Measurements from ENCODE around the gene OR51I2.

Gene OR51I2

GRCh38 chr11:5443835-5444393, 5.2 kb upstream of the OR51I2 start:
- H3K9me2 ChIP-seq (replicated peaks; ENCODE audit: control insufficient read depth, low read length), result no peaks in the 10 kb centered on the region

GRCh38 chr11:5449432-5449831, 309 bp downstream of the OR51I2 start:
- no peak overlapping the region for H3K27ac ChIP-seq (ENCODE audit: low read depth, low read length)
- no peaks in the 10 kb centered on the region for H3K36me3 ChIP-seq (ENCODE audit: control insufficient read depth, low read length)
- H4K20me1 ChIP-seq (ENCODE audit: control insufficient read depth, insufficient read depth, low read depth, low read length), result no peaks in the 10 kb centered on the region
- no peaks in the 10 kb centered on the region for H3K79me2 ChIP-seq (ENCODE audit: control insufficient read depth, low read length)
- H3F3A ChIP-seq (ENCODE audit: control insufficient read depth, insufficient read depth), result no peaks in the 10 kb centered on the region
- H3K4me2 ChIP-seq (ENCODE audit: low read length), result no peak overlapping the region
- no peak overlapping the region for H3K4me3 ChIP-seq (ENCODE audit: low read length)
- H3K4me1 ChIP-seq (ENCODE audit: control insufficient read depth, low read length), result no peaks in the 10 kb centered on the region
- H3K9me2 ChIP-seq (replicated peaks; ENCODE audit: control insufficient read depth, low read length), result no peaks in the 10 kb centered on the region
- no peaks in the 10 kb centered on the region for H3K27me3 ChIP-seq (ENCODE audit: control insufficient read depth, low read length)
- no peak for TF ChIP-seq CTCF (IDR thresholded peaks at IDR 0.05; ENCODE audit: low read depth, low read length, poor library complexity, severe bottlenecking)
- no peak for TF ChIP-seq EZH2phosphoT487 (IDR thresholded peaks at IDR 0.05; ENCODE audit: borderline replicate concordance, low read length)
- H3K9me3 ChIP-seq (ENCODE audit: control insufficient read depth, insufficient read depth, low read length), result no peaks in the 10 kb centered on the region

More at GRCh38 chr11:5443835-5444393, 5.2 kb upstream of the OR51I2 start:
- TF ChIP-seq CTCF (IDR thresholded peaks at IDR 0.05; ENCODE audit: low read depth, low read length, poor library complexity, severe bottlenecking), result no peak
- no peak for TF ChIP-seq EZH2phosphoT487 (IDR thresholded peaks at IDR 0.05; ENCODE audit: borderline replicate concordance, low read length)
- no peaks in the 10 kb centered on the region for H3K9me3 ChIP-seq (ENCODE audit: control insufficient read depth, insufficient read depth, low read length)
- H3K4me3 ChIP-seq (ENCODE audit: low read length), result no peak overlapping the region
- H3F3A ChIP-seq (ENCODE audit: control insufficient read depth, insufficient read depth), result no peaks in the 10 kb centered on the region
- no peak overlapping the region for H3K4me2 ChIP-seq (ENCODE audit: low read length)
- no peaks in the 10 kb centered on the region for H4K20me1 ChIP-seq (ENCODE audit: control insufficient read depth, insufficient read depth, low read depth, low read length)
- no peak overlapping the region for H3K27ac ChIP-seq (ENCODE audit: low read depth, low read length)
- no peaks in the 10 kb centered on the region for H3K27me3 ChIP-seq (ENCODE audit: control insufficient read depth, low read length)
- H3K36me3 ChIP-seq (ENCODE audit: control insufficient read depth, low read length), result no peaks in the 10 kb centered on the region
- H3K79me2 ChIP-seq (ENCODE audit: control insufficient read depth, low read length), result no peaks in the 10 kb centered on the region
- H3K4me1 ChIP-seq (ENCODE audit: control insufficient read depth, low read length), result no peaks in the 10 kb centered on the region

GRCh38 chr11:5460983-5461621, 12.0 kb downstream of the OR51I2 start:
- Histone ChIP-seq H3K9me2 (replicated peaks; ENCODE audit: control insufficient read depth, low read length) (no peaks in the 10 kb centered on the region), H4K20me1 (ENCODE audit: control insufficient read depth, insufficient read depth, low read depth, low read length) (no peaks in the 10 kb centered on the region), H3F3A (ENCODE audit: control insufficient read depth, insufficient read depth) (no peaks in the 10 kb centered on the region), H3K4me1 (ENCODE audit: control insufficient read depth, low read length) (no peaks in the 10 kb centered on the region), H3K4me2 (ENCODE audit: low read length) (no peak overlapping the region), H3K4me3 (ENCODE audit: low read length) (no peak overlapping the region), H3K27me3 (ENCODE audit: control insufficient read depth, low read length) (no peaks in the 10 kb centered on the region), H3K27ac (ENCODE audit: low read depth, low read length) (no peak overlapping the region), H3K79me2 (ENCODE audit: control insufficient read depth, low read length) (no peaks in the 10 kb centered on the region), H3K9me3 (ENCODE audit: control insufficient read depth, insufficient read depth, low read length) (no peaks in the 10 kb centered on the region), H3K36me3 (ENCODE audit: control insufficient read depth, low read length) (no peaks in the 10 kb centered on the region)
- TF ChIP-seq CTCF (IDR thresholded peaks at IDR 0.05; ENCODE audit: low read depth, low read length, poor library complexity, severe bottlenecking), result no peak
- no peak for TF ChIP-seq EZH2phosphoT487 (IDR thresholded peaks at IDR 0.05; ENCODE audit: borderline replicate concordance, low read length)

Measured in DOHH2 (cell line).